Stimulated activated CD4-positive, alpha-beta T cell treated with anti-CD3 and anti-CD28 coated beads, Interleukin-1b, Interleukin-23, amount 100 ng/mL, for 1 hour (primary cell): ENCODE data around the gene WWC1.

ENCODE experiments used
- DNase-seq, 2 donors: peaks; one replicate each; pipeline ENCODE4 v3.0.0-alpha.2; 2020; ENCODE audit warnings: low read depth in 2 of 2

Gene WWC1

DNA sequence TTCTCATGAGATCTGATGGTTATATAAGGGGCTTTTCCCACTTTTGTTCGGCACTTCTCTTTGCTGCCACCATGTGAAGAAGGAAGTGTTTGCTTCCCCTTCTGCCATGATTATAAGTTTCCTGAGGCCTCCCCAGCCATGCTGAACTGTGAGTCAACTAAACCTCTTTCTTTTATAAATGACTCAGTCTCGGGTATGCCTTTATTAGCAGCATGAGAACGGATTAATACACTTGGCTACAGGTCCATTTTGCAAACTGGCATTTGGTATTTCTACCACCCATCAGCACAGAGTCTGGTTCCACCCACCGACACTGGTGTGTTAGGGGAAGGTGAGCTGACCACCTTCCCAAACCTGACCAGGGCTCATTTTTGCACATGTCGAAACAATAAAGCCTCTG is 146.9 kb downstream of the WWC1 start:
- no peak for DNase-seq

DNA sequence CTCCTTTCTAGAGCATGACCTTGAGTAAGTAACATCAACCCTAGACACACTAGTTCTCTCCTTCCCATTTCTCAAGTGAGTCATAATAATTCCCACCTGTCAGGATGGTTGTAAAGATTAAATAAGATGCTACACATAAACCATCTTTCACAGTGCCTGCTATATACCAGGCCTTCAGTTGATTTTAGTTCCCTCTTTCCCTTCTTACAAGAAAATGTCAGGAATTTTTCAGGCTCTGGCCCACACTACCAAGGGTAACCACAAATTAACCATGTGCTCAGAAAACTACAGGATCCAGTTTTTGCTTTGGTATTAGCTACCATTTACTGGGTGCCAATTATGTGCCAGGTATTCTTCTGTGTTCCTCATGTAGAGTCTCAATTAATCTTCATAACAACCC is 152.1 kb downstream of the WWC1 start:
- no peak for DNase-seq

DNA sequence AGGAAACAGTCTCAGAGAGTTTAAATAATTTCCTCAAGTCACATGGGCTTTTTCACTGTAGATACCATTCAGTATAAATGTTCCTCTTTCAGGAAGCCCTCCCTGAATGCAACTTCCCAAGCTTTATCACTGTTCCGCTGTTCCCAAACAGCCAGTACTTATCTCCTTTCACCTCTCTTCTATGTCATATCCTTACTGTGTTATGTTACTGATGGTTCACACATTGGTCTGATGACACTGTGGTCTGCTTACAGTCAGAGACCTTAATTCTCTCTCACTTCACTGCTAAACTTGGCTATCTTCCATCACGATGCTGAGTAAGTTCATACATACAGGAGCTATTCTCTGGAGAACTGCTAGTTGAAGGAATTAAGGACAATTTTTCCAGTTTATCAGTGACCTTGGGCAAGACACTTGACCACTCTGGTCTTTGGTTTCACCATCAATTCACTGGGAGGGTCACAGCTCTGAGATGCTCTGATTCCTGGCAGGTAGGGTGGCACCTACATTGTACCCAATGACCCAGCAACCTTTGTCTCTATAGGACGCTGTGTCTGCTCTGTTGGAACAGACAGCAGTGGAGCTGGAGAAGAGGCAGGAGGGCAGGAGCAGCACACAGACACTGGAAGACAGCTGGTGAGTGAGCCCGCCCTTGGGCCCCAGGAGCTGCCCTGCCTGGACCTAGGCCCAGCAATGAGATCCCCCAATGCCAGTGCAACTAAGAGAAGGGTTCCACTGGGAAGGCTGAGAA is 152.7 kb downstream of the WWC1 start:
- DNase-seq: no peak

DNA sequence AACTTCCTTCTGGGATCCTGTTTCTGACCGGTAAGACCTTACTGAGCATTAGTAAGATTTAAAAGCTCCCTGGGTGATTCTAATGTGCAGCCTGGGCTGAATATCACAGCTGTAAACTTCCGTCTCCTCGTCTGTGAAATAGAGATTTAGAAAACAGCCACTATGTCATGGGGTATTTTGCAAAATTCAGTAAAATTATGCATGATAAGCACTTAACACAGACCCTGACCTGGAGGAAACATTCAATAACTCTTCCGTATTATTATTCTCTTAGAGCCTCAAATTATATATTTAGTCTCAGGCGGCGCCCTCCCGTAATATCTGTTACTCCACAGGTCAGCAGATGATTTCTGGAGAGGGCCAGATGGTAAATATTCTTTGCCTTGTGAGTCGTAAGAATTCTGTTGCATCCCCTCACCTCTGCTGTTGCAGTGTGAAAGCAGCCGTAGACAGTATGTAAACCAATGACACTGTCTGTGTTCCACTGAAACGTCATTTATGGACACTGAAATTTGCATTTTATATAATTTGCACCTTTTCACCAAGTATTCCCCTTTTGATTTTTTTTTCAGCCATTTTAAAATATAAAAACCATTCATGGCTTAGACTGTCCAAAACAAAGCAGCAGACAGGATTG is 155.7 kb downstream of the WWC1 start:
- DNase-seq: no peak

DNA sequence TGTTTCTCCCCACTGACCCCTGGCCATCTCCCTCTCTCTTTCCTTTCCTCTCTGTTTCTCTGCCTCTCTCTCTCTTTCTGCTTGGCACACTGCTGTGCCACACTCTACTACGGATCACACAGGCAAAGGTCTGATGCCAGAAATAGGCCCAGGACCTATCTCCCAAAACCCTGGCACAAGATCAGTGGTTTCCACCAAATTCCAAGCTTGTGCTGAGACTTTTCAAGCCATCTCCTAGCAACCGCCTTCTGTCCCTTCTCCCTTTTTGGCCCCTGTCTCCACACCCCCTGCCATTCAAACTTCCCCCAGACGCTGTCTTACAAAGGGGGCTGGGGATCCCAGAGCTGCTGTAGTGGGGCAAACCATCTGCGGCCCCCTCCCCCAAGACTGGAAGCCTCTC is 156.4 kb downstream of the WWC1 start:
- DNase-seq: no peak

DNA sequence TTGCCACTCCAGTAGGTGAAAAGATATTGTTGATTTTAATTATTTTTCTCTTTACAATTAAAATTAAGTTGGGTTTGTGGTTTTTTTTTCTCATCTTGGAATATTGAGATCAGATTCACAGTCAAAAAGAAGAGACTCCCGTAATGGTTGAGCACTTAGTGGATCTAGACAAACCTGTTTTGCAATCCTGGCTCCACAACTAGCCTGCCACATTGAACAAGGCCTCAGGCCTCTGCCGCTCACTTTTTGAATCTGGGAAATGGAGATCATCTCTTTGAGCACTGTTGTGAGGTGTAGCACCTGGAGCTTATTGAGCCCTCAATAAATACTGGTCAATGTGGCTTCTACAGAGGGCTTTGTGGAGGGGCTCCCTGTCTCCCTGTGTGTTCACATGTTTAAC is 157.7 kb downstream of the WWC1 start:
- no peak for DNase-seq

DNA sequence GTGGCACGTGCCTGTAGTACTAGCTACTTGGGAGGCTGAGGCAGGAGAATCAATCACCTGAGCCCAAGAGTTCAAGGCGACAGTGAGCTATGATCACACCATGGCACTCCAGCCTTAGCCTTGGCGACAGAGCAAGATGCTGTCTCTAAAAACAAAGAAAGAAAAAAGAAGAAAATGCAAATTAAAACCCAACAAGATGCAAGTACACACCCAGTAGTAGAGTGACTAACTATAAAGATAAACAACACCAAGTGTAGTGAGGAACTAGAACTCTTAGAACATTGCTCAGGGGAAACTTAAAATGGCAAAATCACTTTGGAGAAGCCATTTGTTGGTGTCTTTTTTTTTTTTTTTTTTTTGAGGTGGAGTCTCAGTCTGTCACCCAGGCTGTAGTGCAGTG is 160.1 kb downstream of the WWC1 start:
- no peak for DNase-seq

DNA sequence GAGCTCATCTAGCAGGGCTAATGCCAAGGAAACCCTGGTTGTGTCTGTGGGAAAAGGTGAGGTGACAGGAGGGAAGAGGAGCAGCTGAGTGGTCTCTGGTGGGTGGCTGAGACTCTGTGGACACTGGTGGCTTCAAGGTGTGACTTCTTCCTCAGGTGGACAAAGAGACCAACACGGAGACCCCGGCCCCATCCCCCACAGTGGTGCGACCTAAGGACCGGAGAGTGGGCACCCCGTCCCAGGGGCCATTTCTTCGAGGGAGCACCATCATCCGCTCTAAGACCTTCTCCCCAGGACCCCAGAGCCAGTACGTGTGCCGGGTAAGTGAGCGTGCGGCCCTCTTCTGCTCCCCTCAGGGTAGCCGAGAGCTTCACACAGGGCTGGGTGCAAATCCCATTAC is 163.8 kb downstream of the WWC1 start:
- DNase-seq: no peak

DNA sequence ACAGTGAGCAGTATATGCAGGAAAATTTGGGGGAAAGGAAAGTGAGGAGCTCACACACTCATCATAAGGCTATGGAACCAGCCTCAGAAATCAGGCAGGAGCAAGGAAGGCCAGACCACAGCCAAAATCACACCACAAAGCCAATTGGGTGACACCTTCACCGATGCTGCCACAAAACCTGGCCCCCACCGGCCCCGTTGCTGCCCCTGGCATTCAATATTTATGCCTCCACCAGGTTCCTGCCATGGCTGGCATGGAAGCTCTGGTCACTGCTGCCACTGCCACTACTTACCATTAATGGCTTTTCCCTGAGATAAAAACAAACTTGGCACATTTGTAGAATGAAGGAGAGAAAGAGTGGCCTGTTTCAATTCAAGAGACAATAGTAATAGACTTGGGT is 166.1 kb downstream of the WWC1 start:
- no peak for DNase-seq

DNA sequence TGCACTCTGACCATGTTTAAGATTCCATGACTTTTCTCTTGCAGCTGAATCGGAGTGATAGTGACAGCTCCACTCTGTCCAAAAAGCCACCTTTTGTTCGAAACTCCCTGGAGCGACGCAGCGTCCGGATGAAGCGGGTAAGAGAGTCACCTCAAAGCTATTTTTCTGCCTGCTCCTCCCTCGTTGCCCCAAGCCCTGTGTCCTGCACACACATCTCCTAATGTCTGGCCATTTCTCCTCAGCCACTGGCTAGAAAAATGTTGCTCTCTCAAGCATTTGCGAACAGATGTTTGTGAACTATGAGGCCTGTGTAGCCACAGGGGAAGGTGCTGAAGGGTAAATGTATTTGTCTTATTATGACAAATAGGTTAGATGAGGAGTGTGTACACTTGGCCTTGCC is 169.2 kb downstream of the WWC1 start:
- no peak for DNase-seq

DNA sequence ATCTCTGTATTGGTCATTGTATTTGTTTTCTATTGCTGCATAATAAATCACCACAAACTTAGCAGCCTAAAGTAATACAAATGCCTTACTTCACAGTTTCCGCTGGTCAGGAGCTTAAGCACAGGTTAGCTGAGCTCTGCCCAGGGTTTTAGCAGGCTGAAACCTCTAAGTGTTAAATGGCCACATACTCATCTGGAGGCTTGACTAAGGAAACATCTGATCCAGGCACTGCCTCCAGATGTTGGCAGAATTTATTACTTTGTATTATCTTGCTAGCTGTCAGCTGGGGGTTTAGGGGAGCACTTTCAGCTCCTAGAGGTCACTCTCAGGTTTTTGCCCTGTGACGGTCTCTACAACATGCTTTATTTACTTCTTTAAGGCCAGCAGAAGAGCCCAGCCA is 171.6 kb downstream of the WWC1 start:
- no peak for DNase-seq

DNA sequence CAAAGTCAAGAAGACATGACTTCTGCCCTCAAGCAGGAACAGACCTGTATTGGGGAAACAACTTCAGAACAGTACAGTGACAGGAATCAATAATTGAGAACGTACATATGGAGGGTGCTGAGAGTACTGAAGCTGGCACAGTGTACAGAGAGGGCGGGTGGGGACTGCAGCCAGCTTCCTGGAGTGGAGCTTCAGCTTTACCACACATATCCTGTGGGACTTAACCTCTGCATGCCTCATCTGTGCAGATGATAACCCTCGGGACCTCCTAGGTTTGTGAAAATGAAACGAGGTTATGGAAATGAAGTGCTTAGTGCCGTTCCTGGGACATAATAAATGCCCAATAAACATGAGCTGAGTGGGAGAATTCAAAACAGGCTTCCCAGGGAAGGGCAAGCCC is 172.8 kb downstream of the WWC1 start:
- no peak for DNase-seq

DNA sequence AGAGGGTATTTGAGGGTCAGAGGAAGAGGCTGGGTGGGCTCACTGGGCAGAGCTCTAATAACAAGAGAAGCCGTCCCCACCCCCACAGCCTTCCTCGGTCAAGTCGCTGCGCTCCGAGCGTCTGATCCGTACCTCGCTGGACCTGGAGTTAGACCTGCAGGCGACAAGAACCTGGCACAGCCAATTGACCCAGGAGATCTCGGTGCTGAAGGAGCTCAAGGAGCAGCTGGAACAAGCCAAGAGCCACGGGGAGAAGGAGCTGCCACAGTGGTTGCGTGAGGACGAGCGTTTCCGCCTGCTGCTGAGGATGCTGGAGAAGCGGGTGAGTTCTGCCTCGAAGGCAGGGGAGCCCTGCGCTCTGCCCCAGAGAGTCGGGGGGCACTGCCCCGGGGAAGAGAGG is 173.2 kb downstream of the WWC1 start:
- no peak for DNase-seq

DNA sequence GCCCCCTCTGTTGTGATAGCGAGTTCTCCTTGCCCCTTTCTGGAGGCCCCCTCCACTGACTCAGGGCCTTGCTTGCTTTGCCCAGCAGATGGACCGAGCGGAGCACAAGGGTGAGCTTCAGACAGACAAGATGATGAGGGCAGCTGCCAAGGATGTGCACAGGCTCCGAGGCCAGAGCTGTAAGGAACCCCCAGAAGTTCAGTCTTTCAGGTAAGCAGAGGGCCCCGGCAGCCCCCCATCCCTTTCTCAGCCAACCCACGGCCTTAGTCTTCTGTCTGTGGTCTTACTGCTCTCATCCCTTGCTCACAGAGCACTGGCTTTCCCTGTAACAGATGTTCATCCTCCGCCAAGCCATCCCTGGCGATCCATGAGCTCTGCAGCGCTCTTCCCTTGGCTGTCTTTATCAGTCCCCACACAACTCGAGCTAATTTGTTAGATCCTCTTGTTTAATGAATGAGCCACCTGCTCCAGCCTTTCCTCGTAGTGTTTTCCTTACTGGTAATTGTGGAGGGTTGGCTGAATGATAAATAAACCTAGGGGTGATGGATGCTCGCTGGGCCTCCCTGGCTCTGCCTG is 176.4 kb downstream of the WWC1 start:
- no peak for DNase-seq

DNA sequence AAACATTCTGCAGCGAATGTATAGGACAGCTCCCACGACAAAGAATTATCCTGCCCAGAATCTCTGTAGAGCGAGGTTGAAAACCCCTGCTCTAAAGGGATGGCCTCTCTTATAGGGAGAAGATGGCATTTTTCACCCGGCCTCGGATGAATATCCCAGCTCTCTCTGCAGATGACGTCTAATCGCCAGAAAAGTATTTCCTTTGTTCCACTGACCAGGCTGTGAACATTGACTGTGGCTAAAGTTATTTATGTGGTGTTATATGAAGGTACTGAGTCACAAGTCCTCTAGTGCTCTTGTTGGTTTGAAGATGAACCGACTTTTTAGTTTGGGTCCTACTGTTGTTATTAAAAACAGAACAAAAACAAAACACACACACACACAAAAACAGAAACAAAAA is 177.4 kb downstream of the WWC1 start:
- no peak for DNase-seq

DNA sequence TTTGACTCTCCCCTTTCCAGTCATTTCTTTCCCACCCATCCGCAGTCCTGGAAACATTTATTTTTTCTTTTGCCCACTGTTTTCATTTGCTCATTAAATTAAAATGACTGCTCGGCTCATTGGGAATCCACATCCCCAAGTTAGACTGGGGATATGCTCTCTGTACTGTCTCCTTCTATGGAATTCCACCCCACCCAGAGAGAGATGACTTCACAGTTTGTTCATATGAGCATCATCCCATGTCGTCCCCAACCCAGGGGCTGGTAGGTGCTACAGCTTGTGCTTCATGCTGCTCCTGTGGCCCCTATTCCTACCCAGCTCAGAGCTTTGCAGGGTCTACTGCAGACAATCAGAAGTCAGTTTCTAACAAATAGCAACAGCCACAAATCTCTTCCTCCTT is 178.4 kb downstream of the WWC1 start:
- DNase-seq: no peak

DNA sequence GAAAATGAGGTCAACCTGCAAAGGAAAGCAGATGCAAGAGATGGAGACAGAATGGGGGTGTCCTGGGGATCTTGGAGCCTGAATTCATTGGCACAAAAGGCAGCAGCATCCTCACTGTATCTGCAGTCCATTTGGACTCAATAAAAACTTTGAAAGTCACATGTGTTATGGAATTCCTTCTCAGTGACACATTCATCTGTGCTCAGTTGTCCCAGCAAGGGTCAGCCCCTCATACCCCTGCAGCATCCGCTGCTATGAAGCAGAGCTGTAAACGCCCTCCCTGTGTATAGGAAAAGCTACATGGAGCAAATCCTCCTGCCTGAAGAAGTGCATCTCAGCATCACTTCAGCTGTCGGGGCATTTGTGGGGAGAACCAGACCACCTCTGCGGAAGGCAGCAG is 180.3 kb downstream of the WWC1 start:
- DNase-seq: no peak

DNA sequence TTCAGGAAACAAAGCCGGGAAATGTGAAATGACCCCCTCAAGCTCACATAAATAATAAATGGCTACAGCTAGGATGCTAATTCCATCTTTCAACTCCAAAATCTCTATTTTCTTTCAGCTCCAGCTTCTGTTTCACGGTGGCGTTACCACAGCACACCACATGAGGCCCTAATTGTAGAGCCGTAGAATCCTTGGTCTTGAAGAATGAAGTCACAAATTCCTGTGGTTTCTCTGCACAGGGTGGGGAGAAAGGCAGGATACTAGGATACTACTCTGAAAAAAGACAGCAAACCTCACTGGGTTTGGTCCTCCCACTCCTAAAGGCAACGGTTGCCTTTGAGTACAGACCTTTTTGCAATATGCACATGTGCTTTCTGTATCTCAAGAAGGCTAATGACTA is 180.9 kb downstream of the WWC1 start:
- DNase-seq: no peak

DNA sequence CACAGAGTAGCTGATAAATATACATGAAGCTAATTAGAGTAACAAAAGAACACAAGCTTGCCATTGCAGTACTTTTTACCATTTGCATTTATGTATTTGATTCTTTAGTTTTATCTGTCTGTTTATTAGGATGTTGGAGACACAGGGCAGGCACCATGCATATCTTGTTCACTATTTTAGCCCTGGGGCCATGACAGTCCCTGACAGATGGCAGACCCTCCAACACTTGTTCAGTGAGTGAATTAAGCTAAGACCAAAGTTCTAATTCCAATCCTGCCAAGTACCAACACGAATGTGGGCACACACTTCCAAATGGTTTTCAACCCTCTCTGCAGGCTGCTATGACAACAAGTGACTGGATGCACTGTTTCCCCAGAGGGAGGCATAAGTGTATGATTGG is 182.9 kb downstream of the WWC1 start:
- no peak for DNase-seq

DNA sequence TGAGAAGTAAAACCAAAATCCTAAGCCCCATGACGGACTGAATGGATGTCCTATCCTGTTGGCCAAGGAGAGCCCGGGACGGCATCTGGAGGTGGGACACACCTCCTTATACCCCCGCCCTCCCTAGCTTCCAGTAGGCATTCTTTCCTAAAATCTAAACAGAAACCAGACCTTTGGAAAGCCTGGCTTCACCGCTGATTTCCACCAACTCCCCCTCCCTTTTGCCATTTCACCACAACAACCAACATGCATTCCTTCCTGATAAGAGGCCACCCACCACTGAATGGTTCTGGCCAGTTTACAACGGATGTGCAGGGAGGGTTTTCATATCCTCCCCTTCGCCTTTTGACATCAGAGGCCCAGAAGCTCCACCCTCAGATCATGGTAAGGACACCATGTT is 185.6 kb downstream of the WWC1 start:
- no peak for DNase-seq

DNA sequence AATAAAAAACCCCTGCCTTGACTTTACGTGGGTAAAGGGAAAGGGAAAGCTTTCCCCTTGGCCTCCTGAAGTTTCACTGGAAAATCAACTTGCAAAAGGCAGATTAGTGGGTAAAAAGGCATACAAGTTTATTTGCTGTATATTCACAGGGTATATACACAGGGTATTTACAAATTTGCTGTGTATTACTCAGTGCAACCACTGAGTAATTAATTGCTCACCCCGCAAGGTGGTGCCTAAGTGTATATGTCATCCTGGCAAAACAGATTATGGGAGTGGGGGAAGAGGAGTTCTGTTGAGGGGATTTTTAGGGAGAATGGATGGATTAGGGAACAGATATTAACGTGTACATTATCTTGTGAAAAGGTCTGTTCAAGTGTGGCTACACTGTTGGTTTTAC is 187.7 kb downstream of the WWC1 start:
- DNase-seq: no peak

DNA sequence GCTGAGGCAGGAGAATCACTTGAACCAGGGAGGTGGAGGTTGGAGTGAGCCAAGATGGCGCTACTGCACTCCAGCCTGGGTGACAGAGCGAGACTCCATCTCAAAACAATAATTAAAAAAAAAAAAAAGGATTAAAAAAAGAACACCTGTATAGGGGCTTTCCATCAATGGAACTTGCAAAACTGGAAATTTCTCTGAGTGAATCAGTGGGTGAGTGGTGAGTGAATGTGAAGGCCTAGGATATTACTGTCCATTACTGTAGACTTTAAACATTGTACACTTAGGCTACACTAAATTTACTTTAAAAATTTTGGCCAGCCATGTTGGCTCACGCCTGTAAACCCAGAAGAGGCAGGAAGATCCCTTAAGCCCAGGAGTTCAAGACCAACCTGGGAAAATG is 189.2 kb downstream of the WWC1 start:
- no peak for DNase-seq

DNA sequence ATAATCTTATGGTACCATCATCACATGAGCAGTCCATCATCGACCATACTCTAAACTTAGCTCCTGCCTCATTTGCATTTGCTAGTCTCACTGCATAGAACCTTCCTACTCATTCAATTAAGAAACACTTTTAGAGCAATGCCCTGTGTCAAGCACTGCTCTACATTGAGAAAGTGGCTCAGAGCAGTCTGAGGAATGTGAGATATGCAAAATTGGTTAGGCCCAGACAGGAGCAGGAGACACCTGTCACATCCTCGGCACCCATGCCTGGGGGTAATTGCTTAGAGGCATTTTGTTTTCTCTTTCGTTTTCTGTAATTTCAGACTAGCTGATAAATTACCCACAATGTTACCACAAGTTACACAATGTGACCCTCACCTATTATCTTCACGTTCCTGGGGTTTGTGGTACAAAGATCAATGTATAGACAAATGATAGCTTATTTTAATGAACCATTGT is 189.9 kb downstream of the WWC1 start:
- DNase-seq: no peak

DNA sequence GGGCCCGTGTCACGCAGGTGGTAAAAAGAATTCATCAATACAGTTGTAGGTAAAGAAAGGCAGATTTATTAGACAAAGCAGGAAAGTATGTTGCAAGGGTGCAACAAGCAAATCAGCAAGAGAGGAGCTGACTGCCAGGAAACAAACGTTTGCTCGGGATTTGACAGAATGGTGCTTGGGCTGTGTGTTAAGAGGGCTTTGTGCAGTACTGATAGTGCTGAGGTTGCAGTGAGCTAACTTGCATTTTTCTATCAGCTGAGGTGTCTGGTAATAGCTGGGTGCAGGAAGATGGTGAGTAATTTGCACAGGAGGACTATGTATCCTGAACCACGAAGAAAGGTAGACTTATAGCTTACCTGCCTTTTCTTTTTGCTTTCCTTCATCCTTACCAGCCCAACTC is 190.9 kb downstream of the WWC1 start:
- DNase-seq: no peak
